ENCODE results near the gene UGT2B28. TPM values are rescaled to one million over a fixed set of nuclear protein-coding genes. Genes with fewer than 3 reads are reported as not detected.
"Not testable (repeated sequence)": the region's sequence is repeated elsewhere in the genome, so short reads cannot be mapped to it uniquely, and the experiment has no call there.

The UGT2B28 gene
- total RNA-seq, 4 donors from 2014 or later = not detected

- WGBS, 2 donors = 89 to 90% methylated on average over 5 of the region's 5 CpGs
- intact Hi-C loops (cut with DNase I); H3K4me3 ChIP-seq (replicated peaks in 1 of 3); DNase-seq; H3K27me3 ChIP-seq; H3K4me1 ChIP-seq; H3K9me3 ChIP-seq; H3K36me3 ChIP-seq; H3K27ac ChIP-seq: not testable (repeated sequence)
These were observed 28.3 kb downstream of the UGT2B28 start for GRCh38 chr4:69308426-69309033.

GRCh38 chr4:69309549-69310076 is 29.3 kb downstream of the UGT2B28 start:
- H3K27me3 ChIP-seq; H3K9me3 ChIP-seq; H3K4me3 ChIP-seq (replicated peaks in 1 of 3); DNase-seq; H3K4me1 ChIP-seq; H3K36me3 ChIP-seq; intact Hi-C loops (cut with DNase I); H3K27ac ChIP-seq: not testable (repeated sequence)
- WGBS, 2 donors = 76 to 83% methylated on average over 5 of the region's 5 CpGs

GRCh38 chr4:69310262-69310661 is 30.0 kb downstream of the UGT2B28 start:
- H3K4me3 ChIP-seq (replicated peaks in 1 of 3); intact Hi-C loops (cut with DNase I); H3K36me3 ChIP-seq; H3K9me3 ChIP-seq; H3K4me1 ChIP-seq; DNase-seq; H3K27ac ChIP-seq; H3K27me3 ChIP-seq: not testable (repeated sequence)
- 93 to 96% methylated on average over 4 of the region's 4 CpGs for WGBS, 2 donors

- WGBS, 2 donors = 22 to 32% methylated on average over 3 of the region's 3 CpGs
- H3K4me1 ChIP-seq; H3K4me3 ChIP-seq (replicated peaks in 1 of 3); H3K36me3 ChIP-seq; intact Hi-C loops (cut with DNase I); H3K27ac ChIP-seq; H3K9me3 ChIP-seq; H3K27me3 ChIP-seq: not testable (repeated sequence)
- peak; percentile 35 to 42 for DNase-seq
- TF ChIP-seq CTCF (IDR thresholded peaks at IDR 0.05) = peak in 5 of 6 experiments; percentile 20 to 67 (median 43)
These were observed 37.5 kb downstream of the UGT2B28 start for GRCh38 chr4:69317669-69318298.

GRCh38 chr4:69321153-69321729 is 41.0 kb downstream of the UGT2B28 start:
- WGBS, 2 donors = 46 to 60% methylated on average over 1 to 2 of the region's 2 CpGs
- H3K27ac ChIP-seq = no peak overlapping the region
- no peak overlapping the region for H3K4me3 ChIP-seq (replicated peaks in 1 of 3)
- H3K4me1 ChIP-seq = no peaks in the 10 kb centered on the region
- TF ChIP-seq CTCF (IDR thresholded peaks at IDR 0.05) (no peak), POLR2A (IDR thresholded peaks at IDR 0.05) (no peak)
- intact Hi-C loops (cut with DNase I) = no loop called here
- peak; percentile 40 to 72 for DNase-seq
- no peaks in the 10 kb centered on the region for H3K9me3 ChIP-seq
- H3K36me3 ChIP-seq = no peaks in the 10 kb centered on the region
- no peaks in the 10 kb centered on the region for H3K27me3 ChIP-seq

- TF ChIP-seq POLR2A (IDR thresholded peaks at IDR 0.05) (no peak), CTCF (IDR thresholded peaks at IDR 0.05) (no peak)
- Histone ChIP-seq H3K27ac (no peak overlapping the region), H3K4me3 (replicated peaks in 1 of 3) (no peak overlapping the region), H3K36me3 (no peaks in the 10 kb centered on the region), H3K9me3 (no peaks in the 10 kb centered on the region), H3K27me3 (no peaks in the 10 kb centered on the region), H3K4me1 (no peaks in the 10 kb centered on the region)
- intact Hi-C loops (cut with DNase I) = no loop called here
- WGBS, 2 donors = 74 to 84% methylated on average over 2 of the region's 2 CpGs
- DNase-seq = no peak
These were observed 41.8 kb downstream of the UGT2B28 start for GRCh38 chr4:69322055-69322454.

Data from thyroid gland (tissue), 4 donors.